GM23338 (cell line): ENCODE measurements around the gene APBA2.

Experiments used
- CTCF ChIP-seq, 2 experiments: fragments of 200-600 bp in 1 of 2; sonication (generic) in 1 of 2; conservative IDR thresholded peaks; 2 replicates each; pipeline versions ENCODE4 v1.5.1 to v1.6.1; 2016 to 2017; ENCODE audit warnings: antibody characterized with exemption in 2 of 2, low read depth in 2 of 2, mild to moderate bottlenecking in 2 of 2, moderate library complexity in 1 of 2
- EZH2 ChIP-seq: fragments of 200-600 bp; sonication (generic); IDR thresholded peaks from one replicate; pipeline ENCODE4 v1.8.0; 2017; ENCODE audit warnings: antibody characterized with exemption, mild to moderate bottlenecking, low read depth; ENCODE audit not compliant: unreplicated experiment
- EZH2phosphoT487 ChIP-seq: fragments of 200-600 bp; sonication (generic); IDR thresholded peaks from one replicate; pipeline ENCODE4 v1.8.1; 2018; ENCODE audit warnings: antibody characterized with exemption; ENCODE audit not compliant: unreplicated experiment
- JUNB ChIP-seq: IDR thresholded peaks from one replicate; pipeline ENCODE4 v1.6.1; 2016; ENCODE audit warnings: antibody characterized with exemption; ENCODE audit not compliant: unreplicated experiment
- NANOG ChIP-seq: IDR thresholded peaks from 2 replicates; pipeline ENCODE4 v1.6.1; 2016; ENCODE audit warnings: antibody characterized with exemption, borderline replicate concordance
- POLR2AphosphoS5 ChIP-seq: IDR thresholded peaks from 2 replicates; pipeline ENCODE4 v1.6.1; 2016; ENCODE audit warnings: antibody characterized with exemption, low read depth
- STAT1 ChIP-seq: IDR thresholded peaks from one replicate; pipeline ENCODE4 v1.6.1; 2016; ENCODE audit warnings: antibody characterized with exemption; ENCODE audit not compliant: unreplicated experiment

GRCh38 chr15:29107291-29107890 lies 221.6 kb downstream of the APBA2 start:
- TF ChIP-seq CTCF (conservative IDR thresholded peaks at IDR 0.05; ENCODE audit: low read depth in 2 of 2): no peak
- TF ChIP-seq STAT1: no peak
- no peak for TF ChIP-seq JUNB
- TF ChIP-seq EZH2phosphoT487: no peak
- no peak for TF ChIP-seq POLR2AphosphoS5
- no peak for TF ChIP-seq EZH2
- TF ChIP-seq NANOG: no peak
